GM12873 (cell line): ENCODE data around the gene STIM1.

Experiments used
- CTCF ChIP-seq: IDR thresholded peaks from 2 replicates; pipeline ENCODE4 v1.5.1; 2012; ENCODE audit warnings: low read depth, mild to moderate bottlenecking, moderate library complexity, low read length, control low read depth; ENCODE audit not compliant: insufficient read depth; ENCODE audit errors: missing control alignments

The STIM1 gene

DNA sequence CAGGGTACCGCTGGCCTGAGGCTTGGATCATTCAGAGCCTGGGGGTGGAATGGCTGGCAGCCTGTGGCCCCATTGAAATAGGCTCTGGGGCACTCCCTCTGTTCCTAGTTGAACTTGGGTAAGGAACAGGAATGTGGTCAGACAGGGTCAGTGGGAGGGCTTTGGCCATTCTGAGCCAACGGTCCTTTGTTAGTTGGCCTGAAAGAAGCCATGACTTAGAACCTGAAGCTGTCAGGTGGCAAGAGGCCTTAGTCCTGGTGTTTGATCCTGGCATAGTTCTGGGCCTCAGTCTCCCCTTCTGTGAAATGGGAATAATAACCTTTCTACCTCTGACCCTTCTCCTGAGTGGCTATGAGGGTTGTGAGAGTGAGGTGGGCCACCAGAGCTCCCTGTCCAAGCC is 38.8 kb upstream of the STIM1 start:
- no peak for TF ChIP-seq CTCF

GRCh38 chr11:3817181-3817800 is 38.2 kb upstream of the STIM1 start:
- no peak for TF ChIP-seq CTCF

DNA sequence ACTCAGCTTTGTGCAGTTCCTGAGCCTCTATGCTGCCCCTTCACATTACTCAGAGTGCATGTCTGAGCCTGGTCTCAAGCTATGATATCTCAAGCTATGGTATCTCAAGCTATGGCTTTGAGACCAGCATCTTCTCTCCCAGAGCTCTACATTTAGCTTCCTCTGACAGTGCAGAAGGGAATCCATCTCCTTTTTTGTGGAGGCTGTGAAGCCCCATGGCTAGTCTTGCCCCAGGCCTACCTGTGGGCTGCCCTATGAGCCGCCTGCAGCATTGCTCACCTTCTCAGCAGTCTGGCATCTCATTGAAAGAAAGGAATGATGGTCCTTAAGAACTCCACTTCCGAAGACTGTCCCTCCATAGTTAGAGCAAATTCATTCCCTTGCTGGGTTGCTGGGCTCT is 34.5 kb upstream of the STIM1 start:
- no peak for TF ChIP-seq CTCF

GRCh38 chr11:3822312-3822711 is 33.2 kb upstream of the STIM1 start:
- TF ChIP-seq CTCF = no peak

GRCh38 chr11:3823303-3823702 is 32.2 kb upstream of the STIM1 start:
- no peak for TF ChIP-seq CTCF

GRCh38 chr11:3823762-3824506 is 31.5 kb upstream of the STIM1 start:
- TF ChIP-seq CTCF = no peak

DNA sequence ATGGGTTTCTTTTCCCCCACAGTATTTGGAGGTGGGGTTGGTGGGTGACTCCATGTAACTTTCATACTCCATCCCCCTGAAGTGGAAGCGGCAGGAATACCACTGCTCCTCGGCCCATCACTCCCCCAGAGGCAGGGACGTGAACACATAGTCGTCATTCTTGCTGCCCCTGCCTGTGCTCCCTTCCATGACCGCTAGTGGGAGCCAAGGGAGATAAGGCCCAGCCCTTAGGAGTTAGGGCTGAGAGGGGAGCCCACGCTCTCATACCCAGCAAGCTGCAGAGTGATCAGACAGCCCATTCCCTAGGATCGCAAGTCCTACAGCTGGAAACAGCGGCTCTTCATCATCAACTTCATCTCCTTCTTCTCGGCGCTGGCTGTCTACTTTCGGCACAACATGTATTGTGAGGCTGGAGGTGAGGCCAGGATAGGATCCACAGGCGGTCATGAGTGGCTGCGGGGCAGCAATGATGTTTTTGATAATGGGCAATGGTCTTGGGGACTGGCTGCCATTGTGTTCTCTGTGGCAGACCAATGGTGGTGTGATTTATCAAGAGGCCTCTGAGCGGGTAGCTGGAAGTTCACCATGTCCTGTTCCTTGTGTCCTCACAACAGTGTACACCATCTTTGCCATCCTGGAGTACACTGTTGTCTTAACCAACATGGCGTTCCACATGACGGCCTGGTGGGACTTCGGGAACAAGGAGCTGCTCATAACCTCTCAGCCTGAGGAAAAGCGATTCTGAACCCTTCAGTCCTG is 30.6 kb upstream of the STIM1 start:
- TF ChIP-seq CTCF = peak; percentile 97
